K562 (cell line): Measurements from ENCODE around the gene WDR93. TPM values are rescaled to one million over a fixed set of nuclear protein-coding genes. Genes with fewer than 3 reads are reported as not detected.

Source experiments
- RHOXF2B ChIP-seq: fragments of 250-450 bp; sonication (Bioruptor Pico); conservative IDR thresholded peaks from 2 replicates; pipeline ENCODE4 v1.5.1; 2021
- TFAP4 ChIP-seq: sonication (generic); formaldehyde crosslinking; IDR thresholded peaks from 2 replicates; pipeline ENCODE4 v1.8.0; 2022; ENCODE audit warnings: missing genetic modification reagents, mild to moderate bottlenecking, moderate library complexity, borderline replicate concordance
- ZNF184 ChIP-seq: sonication (generic); formaldehyde crosslinking; IDR thresholded peaks from 2 replicates; pipeline ENCODE4 v1.5.0; 2020; ENCODE audit warnings: missing genetic modification reagents
- polyA plus RNA-seq, 8 experiments: library from polyadenylated mRNA; depleted of rRNA in 4 of 8; stranded (reverse) in 5 of 8; unstranded in 3 of 8; fragments of >200 nt; fragmentation: Nextera tagmentation in 2 of 8; fragmentation: Illumina TruSeq in 1 of 8; extraction: Ambion mirVana in 2 of 8; extraction: Trizol in 1 of 8; gene quantifications; 2 replicates each; pipeline versions ENCODE4 v1.2.1 to v1.2.3, GENCODE V29; 2011 to 2014; ENCODE audit warnings: inconsistent platforms in 1 of 8, missing spikeins in 1 of 8
- total RNA-seq, 7 experiments: library from RNA; depleted of rRNA in 6 of 7; stranded (reverse); fragments of >200 nt in 6 of 7; fragmentation: Illumina TruSeq in 2 of 7; extraction: Trizol in 2 of 7; gene quantifications; 2 replicates each; pipeline versions ENCODE4 v1.2.1 to v1.2.3, GENCODE V29; 2011 to 2021; ENCODE audit warnings: low replicate concordance in 1 of 7
- TF ChIP-seq, protein P1 (sequence below): fragments of 450-650 bp; IDR thresholded peaks from 2 replicates; pipeline ENCODE4 v1.6.1; 2016; ENCODE audit warnings: low read depth
- TF ChIP-seq, protein P2 (sequence below): sonication (generic); formaldehyde crosslinking; IDR thresholded peaks from 2 replicates; pipeline ENCODE4 v1.8.1; 2023; ENCODE audit warnings: mild to moderate bottlenecking, missing genetic modification reagents

Gene WDR93
- total and polyA plus RNA-seq, 9 of the 15 experiments (the other 6 are each of a cell fraction or from before 2014, with no cell fraction given): not detected

DNA sequence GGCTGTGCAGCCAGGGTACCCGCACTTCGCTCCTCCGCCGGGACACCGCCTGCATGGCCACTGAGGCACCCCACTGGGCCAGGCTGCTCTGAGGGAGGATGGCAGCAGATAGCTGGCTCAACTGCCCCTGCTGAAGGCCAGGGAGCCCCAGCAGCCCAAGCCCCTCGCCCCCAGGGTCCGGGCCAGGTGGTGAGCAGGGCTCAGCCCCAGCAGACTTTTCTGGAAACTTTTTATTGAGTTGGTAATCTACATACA lies 23.0 kb upstream of the WDR93 start (continued):
- TF ChIP-seq, protein P1, sequence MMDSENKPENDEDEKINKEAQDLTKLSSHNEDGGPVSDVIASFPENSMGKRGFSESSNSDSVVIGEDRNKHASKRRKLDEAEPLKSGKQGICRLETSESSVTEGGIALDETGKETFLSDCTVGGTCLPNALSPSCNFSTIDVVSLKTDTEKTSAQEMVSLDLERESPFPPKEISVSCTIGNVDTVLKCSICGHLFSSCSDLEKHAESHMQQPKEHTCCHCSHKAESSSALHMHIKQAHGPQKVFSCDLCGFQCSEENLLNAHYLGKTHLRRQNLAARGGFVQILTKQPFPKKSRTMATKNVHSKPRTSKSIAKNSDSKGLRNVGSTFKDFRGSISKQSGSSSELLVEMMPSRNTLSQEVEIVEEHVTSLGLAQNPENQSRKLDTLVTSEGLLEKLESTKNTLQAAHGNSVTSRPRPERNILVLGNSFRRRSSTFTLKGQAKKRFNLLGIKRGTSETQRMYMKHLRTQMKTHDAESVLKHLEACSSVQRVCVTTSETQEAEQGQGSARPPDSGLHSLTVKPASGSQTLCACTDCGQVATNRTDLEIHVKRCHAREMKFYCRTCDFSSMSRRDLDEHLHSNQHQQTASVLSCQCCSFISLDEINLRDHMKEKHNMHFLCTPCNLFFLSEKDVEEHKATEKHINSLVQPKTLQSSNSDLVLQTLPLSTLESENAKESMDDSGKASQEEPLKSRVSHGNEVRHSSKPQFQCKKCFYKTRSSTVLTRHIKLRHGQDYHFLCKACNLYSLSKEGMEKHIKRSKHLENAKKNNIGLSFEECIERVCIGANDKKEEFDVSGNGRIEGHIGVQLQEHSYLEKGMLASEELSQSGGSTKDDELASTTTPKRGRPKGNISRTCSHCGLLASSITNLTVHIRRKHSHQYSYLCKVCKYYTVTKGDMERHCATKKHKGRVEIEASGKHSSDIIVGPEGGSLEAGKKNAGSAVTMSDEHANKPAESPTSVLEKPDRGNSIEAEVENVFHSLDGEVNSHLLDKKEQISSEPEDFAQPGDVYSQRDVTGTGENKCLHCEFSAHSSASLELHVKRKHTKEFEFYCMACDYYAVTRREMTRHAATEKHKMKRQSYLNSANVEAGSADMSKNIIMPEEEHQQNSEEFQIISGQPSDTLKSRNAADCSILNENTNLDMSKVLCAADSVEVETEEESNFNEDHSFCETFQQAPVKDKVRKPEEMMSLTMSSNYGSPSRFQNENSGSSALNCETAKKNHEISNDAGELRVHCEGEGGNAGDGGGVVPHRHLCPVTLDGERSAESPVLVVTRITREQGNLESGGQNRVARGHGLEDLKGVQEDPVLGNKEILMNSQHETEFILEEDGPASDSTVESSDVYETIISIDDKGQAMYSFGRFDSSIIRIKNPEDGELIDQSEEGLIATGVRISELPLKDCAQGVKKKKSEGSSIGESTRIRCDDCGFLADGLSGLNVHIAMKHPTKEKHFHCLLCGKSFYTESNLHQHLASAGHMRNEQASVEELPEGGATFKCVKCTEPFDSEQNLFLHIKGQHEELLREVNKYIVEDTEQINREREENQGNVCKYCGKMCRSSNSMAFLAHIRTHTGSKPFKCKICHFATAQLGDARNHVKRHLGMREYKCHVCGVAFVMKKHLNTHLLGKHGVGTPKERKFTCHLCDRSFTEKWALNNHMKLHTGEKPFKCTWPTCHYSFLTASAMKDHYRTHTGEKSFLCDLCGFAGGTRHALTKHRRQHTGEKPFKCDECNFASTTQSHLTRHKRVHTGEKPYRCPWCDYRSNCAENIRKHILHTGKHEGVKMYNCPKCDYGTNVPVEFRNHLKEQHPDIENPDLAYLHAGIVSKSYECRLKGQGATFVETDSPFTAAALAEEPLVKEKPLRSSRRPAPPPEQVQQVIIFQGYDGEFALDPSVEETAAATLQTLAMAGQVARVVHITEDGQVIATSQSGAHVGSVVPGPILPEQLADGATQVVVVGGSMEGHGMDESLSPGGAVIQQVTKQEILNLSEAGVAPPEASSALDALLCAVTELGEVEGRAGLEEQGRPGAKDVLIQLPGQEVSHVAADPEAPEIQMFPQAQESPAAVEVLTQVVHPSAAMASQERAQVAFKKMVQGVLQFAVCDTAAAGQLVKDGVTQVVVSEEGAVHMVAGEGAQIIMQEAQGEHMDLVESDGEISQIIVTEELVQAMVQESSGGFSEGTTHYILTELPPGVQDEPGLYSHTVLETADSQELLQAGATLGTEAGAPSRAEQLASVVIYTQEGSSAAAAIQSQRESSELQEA: no peak
- TF ChIP-seq, protein P2, sequence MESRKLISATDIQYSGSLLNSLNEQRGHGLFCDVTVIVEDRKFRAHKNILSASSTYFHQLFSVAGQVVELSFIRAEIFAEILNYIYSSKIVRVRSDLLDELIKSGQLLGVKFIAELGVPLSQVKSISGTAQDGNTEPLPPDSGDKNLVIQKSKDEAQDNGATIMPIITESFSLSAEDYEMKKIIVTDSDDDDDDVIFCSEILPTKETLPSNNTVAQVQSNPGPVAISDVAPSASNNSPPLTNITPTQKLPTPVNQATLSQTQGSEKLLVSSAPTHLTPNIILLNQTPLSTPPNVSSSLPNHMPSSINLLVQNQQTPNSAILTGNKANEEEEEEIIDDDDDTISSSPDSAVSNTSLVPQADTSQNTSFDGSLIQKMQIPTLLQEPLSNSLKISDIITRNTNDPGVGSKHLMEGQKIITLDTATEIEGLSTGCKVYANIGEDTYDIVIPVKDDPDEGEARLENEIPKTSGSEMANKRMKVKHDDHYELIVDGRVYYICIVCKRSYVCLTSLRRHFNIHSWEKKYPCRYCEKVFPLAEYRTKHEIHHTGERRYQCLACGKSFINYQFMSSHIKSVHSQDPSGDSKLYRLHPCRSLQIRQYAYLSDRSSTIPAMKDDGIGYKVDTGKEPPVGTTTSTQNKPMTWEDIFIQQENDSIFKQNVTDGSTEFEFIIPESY: no peak
- TF ChIP-seq RHOXF2B (CRISPR knock-in tag) (no peak), ZNF184 (CRISPR knock-in tag) (no peak), TFAP4 (no peak)
- TF ChIP-seq, all 486 proteins: peak for 0
